ELF-1 (cell line): ENCODE results near the gene CSGALNACT2.

Source experiments
- DNase-seq: peaks from one replicate; pipeline ENCODE4 v3.0.0-alpha.2; 2016; ENCODE audit warnings: low read depth, low spot score

Gene CSGALNACT2

GRCh38 chr10:43227911-43228782 lies 89.9 kb downstream of the CSGALNACT2 start:
- DNase-seq, result no peak

- DNase-seq, result no peak
Observed at GRCh38 chr10:43228783-43229207, 90.5 kb downstream of the CSGALNACT2 start.

DNA sequence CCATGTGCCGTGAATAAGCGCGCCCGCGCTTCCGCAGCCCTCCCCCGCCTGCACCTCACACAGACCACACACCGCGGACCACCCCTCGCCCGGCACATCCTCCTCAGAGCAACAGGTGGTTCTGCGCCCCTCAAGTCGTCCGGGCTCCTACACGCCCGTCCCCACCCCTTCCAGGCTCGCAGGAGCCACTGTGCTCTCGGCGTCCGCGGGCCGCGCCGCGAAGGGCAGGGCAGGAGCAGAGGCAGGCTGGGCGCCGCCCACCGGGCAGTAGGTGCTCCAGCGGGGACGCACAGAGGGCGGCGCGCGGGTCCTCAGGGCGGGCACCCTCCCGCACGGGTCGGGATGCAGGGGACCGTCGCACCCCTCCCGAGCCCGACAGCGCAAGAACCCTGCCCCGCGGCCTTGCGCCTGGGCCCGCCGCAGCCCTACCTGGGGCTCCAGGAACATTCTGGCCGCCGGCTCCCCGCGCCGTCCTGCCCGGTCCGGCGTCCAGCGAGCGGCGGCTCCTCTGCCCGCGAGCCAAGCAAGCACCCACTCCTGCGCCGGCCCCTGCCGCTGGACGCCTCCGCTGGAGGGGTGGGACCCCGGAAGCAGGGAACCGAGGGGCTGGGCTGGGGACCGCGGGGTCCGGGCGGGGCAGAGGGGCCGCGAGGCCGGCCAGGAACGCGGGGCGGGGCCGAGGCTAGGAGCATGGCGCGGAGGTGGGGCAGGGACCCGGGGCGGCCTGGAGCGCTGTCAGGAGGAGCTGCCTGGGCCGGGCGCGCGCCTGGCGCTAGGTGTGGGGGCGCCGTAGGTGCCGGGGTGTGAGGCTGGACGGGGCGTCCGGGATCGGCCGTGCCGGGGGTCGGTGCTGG lies 91.2 kb downstream of the CSGALNACT2 start:
- no peak for DNase-seq

- DNase-seq, result no peak
Observed at GRCh38 chr10:43230101-43230908, 92.1 kb downstream of the CSGALNACT2 start.

GRCh38 chr10:43230909-43231522 lies 92.8 kb downstream of the CSGALNACT2 start:
- no peak for DNase-seq

DNA sequence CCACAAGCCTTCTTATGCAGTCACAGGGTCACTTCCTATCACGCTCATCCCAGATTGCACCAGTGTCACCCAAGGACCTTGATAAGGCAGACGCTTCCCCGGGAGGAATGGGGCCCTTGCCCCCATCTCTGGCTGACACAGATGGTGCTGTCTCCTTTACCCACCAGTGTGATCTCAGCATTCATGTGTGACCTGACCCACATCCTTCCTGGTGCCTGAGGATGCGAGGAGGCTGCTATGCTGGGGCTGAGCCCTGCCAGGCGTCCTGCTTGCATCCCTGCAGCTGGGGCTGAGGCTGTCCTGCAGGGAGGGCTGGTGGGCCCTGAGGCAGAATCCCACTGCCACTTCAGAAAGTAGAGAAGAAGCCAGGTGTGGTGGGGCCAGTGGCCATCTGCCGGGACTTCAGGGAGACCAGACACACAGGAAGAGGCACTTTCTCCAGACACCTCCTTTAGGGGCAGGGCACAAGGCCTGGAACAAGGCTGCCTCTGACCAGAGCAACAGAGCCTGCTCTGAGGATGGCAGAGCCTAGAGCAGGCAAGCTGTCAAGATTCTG lies 93.4 kb downstream of the CSGALNACT2 start:
- no peak for DNase-seq

DNA sequence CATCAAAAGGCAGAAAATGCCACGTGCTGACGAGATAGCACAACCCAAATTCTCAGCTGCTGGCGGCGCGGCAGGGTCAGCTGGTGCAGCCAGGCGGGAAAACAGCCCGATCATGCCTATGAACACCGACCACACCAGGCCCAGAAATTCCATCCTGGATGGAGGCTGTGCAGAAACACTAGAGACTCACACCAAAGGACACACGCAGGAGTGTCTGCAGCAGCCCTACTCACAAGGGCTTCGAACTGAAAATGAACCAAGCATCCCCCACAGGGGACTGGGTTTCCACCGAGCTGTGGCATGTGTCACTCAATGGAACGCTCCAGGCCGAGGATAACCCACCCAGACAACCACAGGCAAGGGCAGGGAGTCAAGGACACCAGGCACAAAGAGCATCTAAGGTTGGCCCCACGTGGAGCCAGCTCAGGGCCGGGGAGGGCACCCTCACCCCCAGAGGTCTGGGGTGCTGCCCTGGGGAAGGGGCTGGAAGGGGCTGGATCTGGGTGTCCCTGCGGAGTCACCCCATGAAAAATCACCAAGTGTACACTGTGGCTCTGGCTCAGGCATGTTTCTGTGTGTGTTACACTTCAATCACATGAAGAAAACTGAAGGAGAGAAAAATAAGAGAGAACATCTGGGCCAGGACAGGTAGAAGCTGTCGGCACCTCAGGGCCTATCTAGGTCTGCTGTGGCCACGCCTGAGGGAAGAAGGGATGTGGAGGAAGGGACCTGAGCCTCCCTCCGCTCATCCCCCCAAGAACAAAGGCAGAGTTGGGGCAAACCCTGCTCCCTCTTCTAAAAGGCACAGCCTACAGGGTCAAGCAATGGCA lies 95.6 kb downstream of the CSGALNACT2 start:
- DNase-seq, result no peak

DNA sequence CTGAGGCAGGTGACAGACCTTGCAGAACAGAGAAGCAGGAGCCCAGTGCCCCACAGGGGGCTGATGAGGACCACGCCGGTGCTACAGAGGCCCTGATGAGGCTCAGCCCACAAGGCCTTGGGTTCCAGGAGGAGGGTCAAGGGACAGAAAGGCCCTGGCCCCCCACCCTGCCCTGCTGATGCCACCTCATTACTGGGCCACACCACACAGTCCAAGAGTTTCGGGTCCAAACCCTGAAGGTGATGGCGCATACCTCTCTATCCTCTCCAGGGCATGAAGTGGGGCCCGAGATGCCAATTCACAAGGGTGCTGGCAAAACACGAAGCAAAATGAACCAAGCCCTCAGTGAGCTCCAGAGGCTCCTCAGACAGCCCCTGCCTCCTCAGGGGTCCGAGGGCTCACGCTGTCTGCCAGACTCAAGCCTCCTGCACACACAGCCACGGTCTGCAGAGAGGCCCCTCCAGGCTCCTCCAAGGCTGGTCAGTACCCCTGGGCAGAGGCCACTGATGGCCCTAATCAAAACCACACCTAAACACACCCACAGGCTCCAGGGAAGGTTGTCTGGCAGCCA lies 96.3 kb downstream of the CSGALNACT2 start:
- DNase-seq, result no peak
